Stromal cell of bone marrow (primary cell): Measurements from ENCODE around the gene GYS1.
"Not testable (repeated sequence)": the region's sequence is repeated elsewhere in the genome, so short reads cannot be mapped to it uniquely, and the experiment has no call there.

Experiments used
- DNase-seq: peaks from one replicate; pipeline ENCODE4 v3.0.0-alpha.2; 2012; ENCODE audit warnings: low read depth

Gene GYS1

GRCh38 chr19:48993175-48994034 is at the start of gene GYS1, which contains the start of gene RUVBL2:
TSS of gene GYS1 (minus strand) at chr19:48993309. CDS start at chr19:48993112, 197 bp downstream.
TSS of gene RUVBL2 (plus strand) at chr19:48993887. CDS start at chr19:48993912, 25 bp downstream.
- peak; percentile 99 for DNase-seq

- DNase-seq, result not testable (repeated sequence)
Observed at GRCh38 chr19:49042666-49043065, 49.6 kb upstream of the GYS1 start.

- no peak for DNase-seq
Observed at GRCh38 chr19:49042177-49042576, 49.1 kb upstream of the GYS1 start.

GRCh38 chr19:49039736-49040135 is 46.6 kb upstream of the GYS1 start:
- not testable (repeated sequence) for DNase-seq

- DNase-seq, result not testable (repeated sequence)
Observed at GRCh38 chr19:49038557-49039276, 45.6 kb upstream of the GYS1 start.

GRCh38 chr19:49038111-49038510 is 45.0 kb upstream of the GYS1 start:
- not testable (repeated sequence) for DNase-seq

GRCh38 chr19:49036815-49037214 is 43.7 kb upstream of the GYS1 start, which contains the start of gene CGB1:
TSS of gene CGB1 (minus strand) at chr19:49036895. CDS start at chr19:49036711, 184 bp downstream.
- not testable (repeated sequence) for DNase-seq

GRCh38 chr19:49031642-49032301 is 38.7 kb upstream of the GYS1 start, which contains the start of gene CGB2:
TSS of gene CGB2 (plus strand) at chr19:49031890. CDS start at chr19:49032096, 206 bp downstream.
- not testable (repeated sequence) for DNase-seq

- DNase-seq, result not testable (repeated sequence)
Observed at GRCh38 chr19:49030323-49030722, 37.2 kb upstream of the GYS1 start.

GRCh38 chr19:49029749-49030148 is 36.6 kb upstream of the GYS1 start:
- not testable (repeated sequence) for DNase-seq

- DNase-seq, result not testable (repeated sequence)
Observed at GRCh38 chr19:49028686-49029085, 35.6 kb upstream of the GYS1 start.

GRCh38 chr19:49025599-49025998 is 32.5 kb upstream of the GYS1 start:
- DNase-seq, result not testable (repeated sequence)

- DNase-seq, result not testable (repeated sequence)
Observed at GRCh38 chr19:49025088-49025487, 32.0 kb upstream of the GYS1 start.

- DNase-seq, result not testable (repeated sequence)
Observed at GRCh38 chr19:49024233-49024632, 31.1 kb upstream of the GYS1 start, which contains the start of gene CGB3. TSS of gene CGB3 (minus strand) at chr19:49024333. CDS start at chr19:49023971, 362 bp downstream.

- no peak for DNase-seq
Observed at GRCh38 chr19:49022116-49022515, 29.0 kb upstream of the GYS1 start.

- no peak for DNase-seq
Observed at GRCh38 chr19:49020931-49021895, 28.1 kb upstream of the GYS1 start.

- DNase-seq, result no peak
Observed at GRCh38 chr19:49020342-49020741, 27.2 kb upstream of the GYS1 start.

GRCh38 chr19:49019242-49019932 is 26.3 kb upstream of the GYS1 start:
- peak; percentile 3 for DNase-seq

- not testable (repeated sequence) for DNase-seq
Observed at GRCh38 chr19:49018388-49019241, 25.5 kb upstream of the GYS1 start.
